OCI-LY7 (cell line): ENCODE results near the gene SNX7.

Experiments
- EZH2phosphoT487 ChIP-seq: fragments of 200-600 bp; sonication (generic); IDR thresholded peaks from 2 replicates; pipeline ENCODE4 v1.6.1; 2018; ENCODE audit warnings: low read depth, borderline replicate concordance, mild to moderate bottlenecking, mixed run types, antibody characterized with exemption, low read length, moderate library complexity, mixed read lengths
- TF ChIP-seq, protein P1 (sequence below): fragments of 200-600 bp; sonication (generic); conservative IDR thresholded peaks from 2 replicates; pipeline ENCODE4 v1.5.1; 2014; ENCODE audit warnings: mild to moderate bottlenecking, antibody characterized with exemption, low read length, moderate library complexity, mixed read lengths

DNA sequence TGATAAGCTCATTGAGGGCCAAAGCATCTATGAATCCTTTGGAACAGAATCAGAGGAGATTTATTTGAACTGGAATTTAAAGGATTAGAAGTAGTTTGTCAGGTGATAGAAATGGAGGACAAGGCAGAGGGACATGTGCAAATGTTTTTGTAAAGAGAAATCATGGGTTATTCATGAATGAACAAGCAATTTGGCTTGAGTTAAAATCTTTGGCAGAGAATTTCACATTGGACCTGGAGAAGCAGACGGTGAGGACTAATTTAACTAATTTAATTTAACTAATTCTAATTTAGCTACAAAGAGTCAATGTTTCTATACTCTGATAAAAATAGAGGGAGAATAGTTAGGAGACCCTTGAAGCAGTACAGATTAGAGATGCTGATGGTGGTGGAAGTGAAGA lies 36.3 kb downstream of the SNX7 start:
- TF ChIP-seq, protein P1, sequence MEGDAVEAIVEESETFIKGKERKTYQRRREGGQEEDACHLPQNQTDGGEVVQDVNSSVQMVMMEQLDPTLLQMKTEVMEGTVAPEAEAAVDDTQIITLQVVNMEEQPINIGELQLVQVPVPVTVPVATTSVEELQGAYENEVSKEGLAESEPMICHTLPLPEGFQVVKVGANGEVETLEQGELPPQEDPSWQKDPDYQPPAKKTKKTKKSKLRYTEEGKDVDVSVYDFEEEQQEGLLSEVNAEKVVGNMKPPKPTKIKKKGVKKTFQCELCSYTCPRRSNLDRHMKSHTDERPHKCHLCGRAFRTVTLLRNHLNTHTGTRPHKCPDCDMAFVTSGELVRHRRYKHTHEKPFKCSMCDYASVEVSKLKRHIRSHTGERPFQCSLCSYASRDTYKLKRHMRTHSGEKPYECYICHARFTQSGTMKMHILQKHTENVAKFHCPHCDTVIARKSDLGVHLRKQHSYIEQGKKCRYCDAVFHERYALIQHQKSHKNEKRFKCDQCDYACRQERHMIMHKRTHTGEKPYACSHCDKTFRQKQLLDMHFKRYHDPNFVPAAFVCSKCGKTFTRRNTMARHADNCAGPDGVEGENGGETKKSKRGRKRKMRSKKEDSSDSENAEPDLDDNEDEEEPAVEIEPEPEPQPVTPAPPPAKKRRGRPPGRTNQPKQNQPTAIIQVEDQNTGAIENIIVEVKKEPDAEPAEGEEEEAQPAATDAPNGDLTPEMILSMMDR, result no peak
- no peak for TF ChIP-seq EZH2phosphoT487
